Measurements from ENCODE around the gene ADAMTS4.
A peak's percentile ranks its signal among the peaks of the same experiment; 100 is the strongest.
"Not testable (repeated sequence)": the region's sequence is repeated elsewhere in the genome, so short reads cannot be mapped to it uniquely, and the experiment has no call there.

ADAMTS4 gene

GRCh38 chr1:161198897-161199431 is at the start of gene ADAMTS4:
ADAMTS4 (minus strand) TSS chr1:161199054; CDS start chr1:161198627, 427 bp downstream.
- DNase-seq, result no peak

DNA sequence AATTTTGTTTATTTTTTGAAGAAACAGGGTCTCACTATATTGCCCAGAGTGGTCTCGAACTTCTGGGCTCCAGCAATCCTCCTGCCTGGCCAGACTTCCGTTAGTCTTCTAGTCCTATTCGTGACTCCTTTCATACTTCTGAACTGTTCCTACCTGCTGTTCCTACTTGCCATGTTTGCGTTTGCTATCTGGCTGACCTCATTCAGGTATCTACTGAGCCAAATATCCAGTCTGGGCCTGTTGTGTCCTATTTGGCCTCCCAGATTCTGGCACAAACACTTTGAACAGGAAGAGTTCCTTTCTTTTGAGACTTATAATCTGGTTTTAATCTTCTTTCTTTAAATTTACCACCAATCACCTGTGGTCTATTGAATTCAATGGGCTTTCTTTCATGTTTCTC is 46.0 kb upstream of the ADAMTS4 start:
- DNase-seq, result no peak

DNA sequence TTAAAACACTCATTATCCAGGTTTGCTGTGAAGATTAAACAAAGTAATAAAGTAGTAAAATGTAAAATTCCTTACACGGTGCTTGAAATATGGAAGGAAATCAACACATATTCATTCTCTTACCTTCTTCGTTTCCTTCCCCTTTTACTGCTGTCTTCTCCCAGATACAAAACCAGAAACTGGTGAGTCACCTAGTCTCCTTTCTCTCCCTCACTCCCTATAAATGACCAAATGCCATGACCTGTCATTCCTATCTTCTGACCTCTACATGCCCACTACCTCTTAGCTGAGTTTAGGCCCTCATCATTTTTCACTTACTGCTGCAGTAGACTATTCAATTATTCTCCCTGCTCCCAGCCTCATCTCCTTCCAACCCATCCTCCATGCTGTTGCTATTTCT is 43.5 kb upstream of the ADAMTS4 start:
- no peak for DNase-seq

- DNase-seq, result no peak
Observed at GRCh38 chr1:161241682-161242081, 42.8 kb upstream of the ADAMTS4 start.

DNA sequence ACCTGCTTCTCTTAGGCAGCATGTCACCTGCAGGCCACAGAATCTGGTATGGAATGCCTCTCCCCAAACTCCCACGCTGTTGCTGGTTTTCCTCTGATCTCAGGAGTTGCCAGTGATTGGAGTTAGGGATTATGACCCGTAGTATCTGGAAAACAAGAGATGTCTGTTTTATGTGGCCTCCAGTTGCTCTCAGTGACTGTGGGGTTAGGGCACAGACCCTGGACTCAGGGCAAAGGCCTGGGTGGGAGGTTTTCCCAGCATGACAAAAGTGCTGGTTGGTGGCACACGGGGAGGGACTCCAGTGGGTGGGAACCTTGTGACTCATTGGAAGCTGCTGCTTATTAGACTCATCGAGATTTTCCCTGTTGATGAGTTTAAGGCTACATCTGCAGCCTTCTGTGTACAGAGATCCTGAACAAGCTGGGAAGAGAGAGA is 39.2 kb upstream of the ADAMTS4 start, which contains the start of gene NR1I3:
Gene NR1I3, minus strand, starts transcription at position 165 of the 435 bp plus-strand sequence. CDS start 1,638 bp downstream, outside the sequence.
- no peak for DNase-seq

DNA sequence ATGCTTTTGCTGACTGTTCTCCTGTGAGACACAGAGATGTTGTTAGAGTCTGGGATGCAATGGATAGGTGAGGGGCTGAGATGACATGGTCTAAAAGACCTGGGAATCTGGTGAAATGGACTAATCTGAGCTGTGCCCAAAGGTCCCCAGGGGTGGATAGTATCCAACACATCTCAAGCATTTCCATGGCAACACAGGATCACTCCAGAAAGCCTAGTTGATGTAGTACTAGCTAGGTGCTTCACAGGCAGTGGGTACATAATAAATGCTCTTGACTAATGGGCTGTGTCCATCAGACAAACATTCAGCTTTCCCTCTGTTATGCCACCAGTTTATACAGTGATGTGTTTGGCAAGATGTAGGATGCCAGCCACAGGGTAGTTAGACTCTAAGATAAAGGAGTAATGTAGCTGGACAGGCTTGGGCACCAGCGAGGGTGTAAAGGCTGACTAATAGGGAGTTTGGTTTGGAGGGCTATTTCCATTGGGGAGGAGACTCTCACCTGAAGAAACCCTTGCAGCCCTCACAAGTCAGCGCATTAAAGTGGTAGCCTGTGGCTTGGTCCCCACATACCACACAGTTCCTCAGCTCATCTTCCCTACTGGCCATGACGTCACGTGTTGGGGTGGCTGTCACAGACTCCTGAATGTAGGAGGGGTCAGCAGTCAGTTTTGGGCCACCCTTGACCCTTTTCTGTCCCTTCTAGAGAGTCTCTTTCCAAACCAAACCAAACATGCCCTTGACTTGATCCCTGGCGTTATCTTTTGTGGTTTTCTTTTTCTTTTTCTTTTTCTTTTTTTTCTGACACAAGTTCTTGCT is 37.3 kb upstream of the ADAMTS4 start:
- no peak for DNase-seq

GRCh38 chr1:161233102-161233501 is 34.2 kb upstream of the ADAMTS4 start:
- DNase-seq, result no peak

GRCh38 chr1:161230762-161231161 is 31.9 kb upstream of the ADAMTS4 start:
- DNase-seq, result no peak

DNA sequence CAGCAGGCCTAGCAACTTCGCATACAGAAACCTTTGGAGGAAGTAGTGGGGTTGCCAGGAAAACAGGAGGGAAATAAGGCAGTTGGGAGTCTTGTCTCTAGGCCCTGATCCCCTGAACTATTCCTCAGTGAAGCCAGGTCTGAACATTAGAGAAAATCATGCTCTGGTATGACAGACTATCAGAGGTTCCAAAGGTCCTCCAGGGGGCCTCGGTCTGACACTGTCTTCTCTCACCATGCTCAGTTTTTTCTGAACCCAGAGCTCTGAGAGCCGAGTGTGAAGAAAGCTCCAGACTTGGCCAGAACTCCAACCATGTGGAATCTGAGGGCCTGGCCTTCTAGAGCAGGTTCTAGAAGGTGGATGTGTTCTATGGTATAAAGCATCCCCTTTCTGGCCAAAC is 31.0 kb upstream of the ADAMTS4 start:
- no peak for DNase-seq

- DNase-seq, result no peak
Observed at GRCh38 chr1:161228032-161228431, 29.2 kb upstream of the ADAMTS4 start.

DNA sequence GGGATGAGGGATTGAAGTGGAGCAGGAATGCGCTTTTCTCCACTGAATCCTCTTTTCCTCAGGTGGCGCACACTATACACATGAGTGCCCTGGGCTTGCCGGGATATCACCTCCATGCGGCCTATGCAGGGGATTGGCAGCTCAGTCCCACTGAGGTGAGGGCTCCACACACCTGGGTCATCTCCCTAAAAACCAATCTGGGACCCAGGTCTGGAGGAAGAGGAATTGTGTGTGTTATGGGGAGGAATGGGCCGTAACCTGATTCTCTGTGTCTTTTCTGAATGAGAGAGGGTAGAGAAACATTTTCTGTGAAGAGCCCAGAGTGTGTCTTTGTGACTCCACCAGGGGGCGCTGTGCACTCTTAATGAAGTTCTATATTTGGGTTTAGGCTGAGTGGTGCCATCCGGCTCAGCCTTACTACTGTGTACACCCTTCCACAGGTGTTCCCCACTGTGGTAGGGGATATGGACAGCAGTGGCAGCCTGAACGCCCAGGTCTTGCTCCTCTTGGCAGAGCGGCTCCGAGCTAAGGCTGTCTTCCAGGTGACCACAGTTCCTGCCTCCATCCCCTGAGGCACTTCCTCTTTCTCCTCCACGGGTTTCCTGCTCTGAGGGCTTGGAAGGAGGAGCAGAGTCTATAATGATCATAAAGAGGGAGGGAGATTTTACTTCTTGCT is 28.5 kb upstream of the ADAMTS4 start:
- DNase-seq, result peak; percentile 90

DNA sequence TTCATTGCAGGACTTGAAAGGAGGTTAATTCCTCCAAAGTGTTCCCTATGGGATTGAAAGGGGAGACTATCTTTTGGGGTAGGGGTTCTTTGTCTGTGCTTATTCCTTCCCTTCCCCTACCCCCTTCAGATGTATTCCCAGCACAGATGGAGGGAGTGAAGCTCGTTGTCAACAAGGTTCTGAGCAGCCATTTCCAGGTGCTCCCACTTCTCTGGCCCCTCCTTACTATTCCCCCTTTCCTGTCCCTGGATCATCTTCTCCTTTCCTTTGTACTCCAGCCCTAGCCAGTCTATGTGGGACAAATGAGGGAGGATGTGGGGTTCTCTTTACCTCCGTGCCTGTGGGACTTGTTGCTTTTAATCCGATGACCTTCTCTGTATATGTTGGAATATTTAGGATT is 27.9 kb upstream of the ADAMTS4 start:
- no peak for DNase-seq

GRCh38 chr1:161226320-161226711 is 27.5 kb upstream of the ADAMTS4 start:
- DNase-seq, result no peak

- DNase-seq, result peak; percentile 98
Observed at GRCh38 chr1:161225534-161226319, 26.9 kb upstream of the ADAMTS4 start, which contains the start of gene TOMM40L. TOMM40L (plus strand) TSS chr1:161226060; CDS start chr1:161226490, 430 bp downstream.

GRCh38 chr1:161225178-161225533 is 26.3 kb upstream of the ADAMTS4 start:
- DNase-seq, result no peak

DNA sequence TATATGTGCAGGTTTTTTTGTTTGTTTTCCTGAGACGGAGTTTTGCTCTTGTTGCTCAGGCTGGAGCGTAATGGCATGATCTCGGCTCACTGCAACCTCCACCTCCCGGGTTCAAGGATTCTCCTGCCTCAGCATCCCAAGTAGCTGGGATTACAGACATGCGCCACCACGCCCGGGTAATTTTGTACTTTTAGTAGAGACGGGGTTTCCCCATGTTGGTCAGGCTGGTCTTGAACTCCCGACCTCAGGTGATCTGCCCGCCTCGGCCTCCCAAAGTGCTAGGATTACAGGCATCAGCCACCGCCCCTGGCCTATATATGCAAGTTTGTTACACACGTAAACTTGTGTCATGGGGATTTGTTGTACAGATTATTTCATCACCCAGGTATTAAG is 25.8 kb upstream of the ADAMTS4 start:
- not testable (repeated sequence) for DNase-seq

GRCh38 chr1:161223805-161224694 is 25.2 kb upstream of the ADAMTS4 start:
- DNase-seq, result no peak

DNA sequence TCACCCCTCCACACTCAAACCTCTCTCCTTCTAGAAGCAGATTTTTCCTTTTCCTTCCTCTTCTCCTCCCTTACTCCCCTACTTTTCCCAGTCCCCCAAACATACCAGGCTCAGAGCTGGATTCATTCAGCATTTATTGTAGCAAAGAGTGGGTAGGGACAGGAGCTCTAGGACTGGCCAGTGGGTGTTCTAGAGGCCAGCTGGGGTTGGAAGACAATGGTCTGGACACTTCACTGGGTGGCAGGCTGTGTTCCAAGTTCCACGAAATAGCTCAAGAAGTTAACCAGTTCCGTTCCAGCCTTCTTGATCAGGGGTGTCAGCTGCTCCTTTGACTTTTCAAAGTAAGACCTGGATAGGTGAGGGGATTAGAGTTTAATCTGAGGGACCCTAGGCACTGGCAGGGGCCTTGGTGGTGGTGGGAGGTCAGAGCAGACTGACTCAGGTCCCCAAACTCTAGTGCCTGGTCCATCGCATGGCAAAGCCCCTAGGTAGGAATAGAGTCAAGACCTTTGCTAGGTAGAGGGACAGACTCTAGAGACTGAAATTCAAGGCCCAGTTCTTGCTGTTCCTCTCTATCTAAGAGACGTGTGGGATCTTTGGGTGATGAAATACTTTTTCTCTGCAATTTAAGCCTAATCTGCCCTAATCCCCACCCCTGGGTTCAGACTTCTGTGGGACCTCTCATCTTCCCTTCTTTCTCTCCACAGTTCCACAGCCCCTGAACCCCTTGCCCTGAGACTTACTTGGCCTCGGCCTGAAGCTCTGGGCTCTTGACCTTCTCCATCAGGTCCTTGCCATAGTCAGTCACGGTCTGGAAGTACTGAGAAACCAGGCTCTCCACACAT is 23.5 kb upstream of the ADAMTS4 start:
- no peak for DNase-seq

- DNase-seq, result no peak
Observed at GRCh38 chr1:161220002-161220401, 21.1 kb upstream of the ADAMTS4 start.

GRCh38 chr1:161219078-161219892 is 20.4 kb upstream of the ADAMTS4 start:
- DNase-seq, result no peak
